HG02759 (cell line): ENCODE data around the gene CCDC60.

Experiments
- ATAC-seq: cut with Tn5 transposase; IDR thresholded peaks from one replicate; pipeline ENCODE4 v1.9.1; 2021; ENCODE audit warnings: mild to moderate bottlenecking, moderate library complexity; ENCODE audit not compliant: unreplicated experiment

CCDC60 gene

GRCh38 chr12:119501052-119501451, 166.5 kb downstream of the CCDC60 start:
- no peak for ATAC-seq

- no peak for ATAC-seq
Measured at GRCh38 chr12:119505001-119505400, 170.5 kb downstream of the CCDC60 start.

GRCh38 chr12:119512772-119513497, 178.4 kb downstream of the CCDC60 start:
- no peak for ATAC-seq

- no peak for ATAC-seq
Measured at GRCh38 chr12:119528241-119528640, 193.7 kb downstream of the CCDC60 start.

- no peak for ATAC-seq
Measured at GRCh38 chr12:119540476-119540875, 205.9 kb downstream of the CCDC60 start.

GRCh38 chr12:119544765-119545625, 210.5 kb downstream of the CCDC60 start:
- no peak for ATAC-seq

- no peak for ATAC-seq
Measured at GRCh38 chr12:119546340-119546739, 211.8 kb downstream of the CCDC60 start.

GRCh38 chr12:119547001-119547400, 212.5 kb downstream of the CCDC60 start:
- ATAC-seq = no peak

GRCh38 chr12:119556854-119557253, 222.3 kb downstream of the CCDC60 start:
- ATAC-seq = no peak

GRCh38 chr12:119565404-119565803, 230.9 kb downstream of the CCDC60 start:
- ATAC-seq = no peak

GRCh38 chr12:119570771-119571170, 236.2 kb downstream of the CCDC60 start:
- ATAC-seq = no peak

GRCh38 chr12:119573086-119573485, 238.6 kb downstream of the CCDC60 start:
- ATAC-seq = no peak

- no peak for ATAC-seq
Measured at GRCh38 chr12:119574255-119574654, 239.7 kb downstream of the CCDC60 start.

GRCh38 chr12:119576118-119576810, 241.7 kb downstream of the CCDC60 start:
- no peak for ATAC-seq

- ATAC-seq = no peak
Measured at GRCh38 chr12:119576915-119577314, 242.4 kb downstream of the CCDC60 start.

- ATAC-seq = no peak
Measured at GRCh38 chr12:119578112-119578511, 243.6 kb downstream of the CCDC60 start.

- ATAC-seq = no peak
Measured at GRCh38 chr12:119589097-119589496, 254.6 kb downstream of the CCDC60 start.

GRCh38 chr12:119589634-119590033, 255.1 kb downstream of the CCDC60 start:
- no peak for ATAC-seq
